GM21717 (cell line): ENCODE measurements around the gene MOV10L1.
"Not testable (repeated sequence)": the region's sequence is repeated elsewhere in the genome, so short reads cannot be mapped to it uniquely, and the experiment has no call there.

Experiments
- ATAC-seq: cut with Tn5 transposase; IDR thresholded peaks from one replicate; pipeline ENCODE4 v1.9.1; 2021; ENCODE audit warnings: mild to moderate bottlenecking, moderate library complexity; ENCODE audit not compliant: unreplicated experiment

MOV10L1 gene

DNA sequence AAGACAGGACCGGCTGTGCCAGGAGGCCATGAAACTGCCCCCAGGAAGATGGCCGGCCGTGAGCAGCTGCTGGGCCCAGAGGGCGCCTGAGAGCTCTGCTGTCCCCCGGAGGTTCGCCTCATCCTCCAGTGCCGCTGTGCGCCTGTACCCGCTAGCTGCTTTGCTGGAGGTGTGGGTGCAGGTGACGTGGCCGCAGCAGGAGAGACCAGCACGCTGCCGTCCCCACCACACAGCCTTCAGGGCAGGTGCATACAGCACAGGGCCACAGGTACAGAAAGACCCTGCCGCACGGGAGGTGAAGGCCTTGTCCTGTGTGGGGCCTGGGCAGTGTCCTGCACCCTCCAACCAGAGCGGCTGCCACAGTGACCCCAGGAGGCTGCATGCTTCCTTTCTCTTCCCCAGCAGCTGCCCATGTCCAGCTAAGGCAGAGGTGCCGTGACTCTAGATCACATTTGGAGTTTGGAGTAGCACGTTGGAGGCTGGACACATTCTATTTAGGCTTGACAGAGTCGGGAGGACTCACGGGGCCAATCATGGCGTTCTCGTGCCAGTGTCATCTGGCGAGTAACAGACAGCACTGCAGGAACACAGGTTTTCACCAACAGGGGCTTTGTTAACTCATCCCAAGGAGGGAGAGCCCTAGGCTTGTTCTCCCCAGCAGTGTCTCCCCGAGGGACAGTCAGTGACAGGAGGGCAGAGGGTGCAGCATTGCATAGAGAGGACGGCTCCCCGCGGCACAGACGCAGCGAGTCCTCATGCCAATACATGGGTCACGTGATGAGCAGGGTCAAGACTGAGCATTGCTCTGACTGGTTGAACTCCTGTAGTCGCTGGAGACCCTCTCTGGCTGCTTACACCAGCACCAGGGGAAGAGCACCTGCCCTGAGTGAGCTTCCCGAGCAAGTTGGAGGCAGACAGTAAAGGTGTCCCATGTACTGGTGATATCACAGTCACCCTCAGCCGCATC, 62.0 kb downstream of the MOV10L1 start:
- ATAC-seq = no peak

- no peak for ATAC-seq
Observed at GRCh38 chr22:50153056-50153755, 63.4 kb downstream of the MOV10L1 start.

GRCh38 chr22:50153756-50154140, 63.9 kb downstream of the MOV10L1 start:
- no peak for ATAC-seq

DNA sequence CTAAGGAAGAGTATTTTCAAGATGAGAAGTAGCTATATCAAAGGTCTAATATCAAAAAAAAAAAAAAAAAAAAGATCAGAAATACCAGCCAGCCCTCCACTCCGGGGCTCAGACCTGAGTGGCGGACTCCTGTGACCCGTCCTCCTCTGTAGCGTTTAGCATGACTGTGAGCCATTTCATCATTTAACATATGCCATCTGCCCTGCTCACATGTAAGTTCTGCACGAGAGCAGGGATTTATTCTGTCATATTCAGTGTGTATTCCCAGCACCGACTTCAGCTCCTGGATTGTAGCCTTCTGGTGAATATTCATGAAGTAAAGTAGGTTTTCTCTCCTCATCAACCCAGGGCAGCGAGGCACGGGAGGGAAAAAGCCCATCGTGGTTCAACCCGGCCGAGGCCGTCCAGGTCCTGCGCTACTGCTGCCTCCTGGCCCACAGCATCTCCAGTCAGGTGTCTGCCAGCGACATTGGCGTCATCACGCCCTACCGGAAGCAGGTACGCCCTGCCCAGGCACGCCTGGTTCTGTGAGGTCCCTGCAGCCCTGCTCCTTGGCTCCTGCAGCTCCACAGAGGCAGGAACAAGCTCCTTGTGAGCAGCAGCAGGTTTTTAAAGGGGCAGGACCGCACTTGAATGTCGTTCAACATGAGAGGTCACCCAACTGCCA, 68.0 kb downstream of the MOV10L1 start:
- ATAC-seq = no peak

- no peak for ATAC-seq
Observed at GRCh38 chr22:50160947-50161346, 71.1 kb downstream of the MOV10L1 start.

GRCh38 chr22:50161508-50162390, 71.9 kb downstream of the MOV10L1 start:
- no peak for ATAC-seq

- no peak for ATAC-seq
Observed at GRCh38 chr22:50162391-50162956, 72.7 kb downstream of the MOV10L1 start.

GRCh38 chr22:50165436-50166123, 75.8 kb downstream of the MOV10L1 start:
- no peak for ATAC-seq

- no peak for ATAC-seq
Observed at GRCh38 chr22:50167689-50168489, 78.1 kb downstream of the MOV10L1 start.

DNA sequence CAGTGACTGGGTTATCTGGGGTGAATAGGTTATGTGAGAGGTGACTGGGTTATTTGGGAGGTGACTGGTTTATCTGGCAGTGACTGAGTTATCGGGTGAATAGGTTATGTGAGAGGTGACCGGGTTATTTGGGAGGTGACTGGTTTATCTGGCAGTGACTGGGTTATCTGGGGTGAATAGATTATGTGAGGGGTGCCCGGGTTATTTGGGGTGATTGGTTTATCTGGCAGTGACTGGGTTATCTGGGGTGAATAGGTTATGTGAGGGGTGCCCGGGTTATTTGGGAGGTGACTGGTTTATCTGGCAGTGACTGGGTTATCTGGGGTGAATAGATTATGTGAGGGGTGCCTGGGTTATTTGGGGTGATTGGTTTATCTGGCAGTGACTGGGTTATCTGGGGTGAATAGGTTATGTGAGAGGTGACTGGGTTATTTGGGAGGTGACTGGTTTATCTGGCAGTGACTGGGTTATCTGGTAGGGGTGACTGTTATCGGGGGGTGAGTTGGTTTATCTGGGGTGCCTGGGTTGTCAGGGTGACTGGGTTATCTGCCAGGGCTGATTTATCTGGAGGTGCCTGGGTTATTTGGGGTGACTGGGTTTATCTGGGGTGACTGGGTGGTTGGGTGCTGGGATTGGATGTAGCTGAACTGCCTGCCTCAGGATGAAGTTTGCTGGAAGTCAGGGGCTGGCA, 78.8 kb downstream of the MOV10L1 start:
- ATAC-seq = not testable (repeated sequence)

DNA sequence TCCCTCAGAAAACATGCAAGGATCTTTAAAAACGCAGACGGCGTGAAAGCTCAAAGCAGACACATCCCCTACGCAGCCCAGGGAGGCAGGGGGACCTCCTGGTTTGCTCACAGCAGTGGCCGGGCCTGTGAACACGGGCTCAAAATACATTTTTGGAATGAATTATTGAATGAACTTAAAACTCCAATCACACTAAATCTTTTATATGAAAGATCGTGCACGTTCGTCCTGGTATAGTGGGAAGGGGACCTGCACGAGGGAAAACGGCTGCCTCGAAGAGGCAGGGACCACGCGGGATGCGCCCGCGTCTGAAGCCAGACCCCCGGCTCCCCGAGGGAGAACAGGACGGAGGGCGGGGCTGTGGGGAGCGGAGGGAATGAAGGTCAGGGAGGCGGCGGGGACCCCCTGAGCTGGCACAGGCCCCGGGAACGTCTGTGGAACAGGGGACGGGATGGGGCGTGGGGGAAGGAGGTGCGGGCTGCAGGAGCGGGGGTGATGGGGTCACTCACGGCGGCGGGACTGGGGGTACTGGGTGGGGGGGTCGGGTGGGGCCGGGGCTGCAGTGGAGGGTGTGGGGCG, 79.5 kb downstream of the MOV10L1 start:
- ATAC-seq = no peak

DNA sequence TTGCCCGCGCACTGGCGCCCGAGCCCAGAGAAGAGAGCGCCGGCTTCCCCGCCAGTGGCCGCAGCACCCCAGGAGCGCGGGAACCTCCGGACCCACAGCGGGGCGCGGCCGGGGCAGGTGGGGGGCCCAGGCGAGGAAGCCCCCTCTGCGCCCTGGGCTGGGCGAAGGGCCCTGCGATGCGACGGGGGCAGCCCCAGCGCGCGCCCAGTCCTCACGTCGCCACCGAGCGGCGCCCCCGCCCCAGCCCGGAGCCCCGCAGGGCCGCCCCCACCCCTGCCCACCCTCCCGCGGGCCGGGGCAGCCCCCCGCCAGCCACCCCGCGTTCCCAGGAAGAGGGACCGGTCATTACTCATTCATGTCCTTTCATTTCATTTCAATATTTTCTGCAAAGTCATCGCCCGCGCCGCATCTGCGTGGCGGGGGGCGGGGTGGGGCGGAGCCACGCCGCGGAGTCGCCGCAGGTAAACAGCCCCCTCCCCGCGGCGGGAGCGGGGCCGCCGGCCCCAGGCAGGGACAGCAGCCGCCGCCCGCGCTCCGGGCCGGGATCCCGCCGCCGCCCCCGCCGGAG, 80.1 kb downstream of the MOV10L1 start:
- no peak for ATAC-seq

- ATAC-seq = no peak
Observed at GRCh38 chr22:50170453-50171318, 80.9 kb downstream of the MOV10L1 start, which contains the start of gene PANX2. PANX2 (plus strand) TSS chr22:50170731; CDS start chr22:50170731, 0 bp downstream.

GRCh38 chr22:50171319-50171964, 81.6 kb downstream of the MOV10L1 start:
- ATAC-seq = no peak

- ATAC-seq = no peak
Observed at GRCh38 chr22:50171965-50172421, 82.2 kb downstream of the MOV10L1 start.
